Fibroblast of skin of abdomen (primary cell): Measurements from ENCODE around the gene NUDCD3.

ENCODE experiments used
- DNase-seq: peaks from one replicate; pipeline ENCODE4 v3.0.0-alpha.2; 2013

The NUDCD3 gene

GRCh38 chr7:44381494-44382220 lies 108.8 kb downstream of the NUDCD3 start:
- DNase-seq = no peak

GRCh38 chr7:44380831-44381493 lies 109.5 kb downstream of the NUDCD3 start:
- DNase-seq = no peak

GRCh38 chr7:44380189-44380830 lies 110.1 kb downstream of the NUDCD3 start:
- DNase-seq = no peak

- no peak for DNase-seq
Measured at GRCh38 chr7:44379366-44380188, 110.9 kb downstream of the NUDCD3 start.

GRCh38 chr7:44378744-44379143 lies 111.7 kb downstream of the NUDCD3 start:
- peak; percentile 78 for DNase-seq

GRCh38 chr7:44377681-44378421 lies 112.6 kb downstream of the NUDCD3 start:
- no peak for DNase-seq

GRCh38 chr7:44377134-44377463 lies 113.4 kb downstream of the NUDCD3 start:
- DNase-seq = no peak

GRCh38 chr7:44376429-44377133 lies 113.9 kb downstream of the NUDCD3 start:
- DNase-seq = no peak

- no peak for DNase-seq
Measured at GRCh38 chr7:44375926-44376342, 114.5 kb downstream of the NUDCD3 start.

- DNase-seq = no peak
Measured at GRCh38 chr7:44375236-44375699, 115.2 kb downstream of the NUDCD3 start.

GRCh38 chr7:44374007-44374763 lies 116.3 kb downstream of the NUDCD3 start:
- DNase-seq = no peak

GRCh38 chr7:44373418-44373740 lies 117.1 kb downstream of the NUDCD3 start:
- no peak for DNase-seq

GRCh38 chr7:44372560-44373417 lies 117.7 kb downstream of the NUDCD3 start:
- DNase-seq = no peak

GRCh38 chr7:44368885-44369284 lies 121.6 kb downstream of the NUDCD3 start:
- no peak for DNase-seq

GRCh38 chr7:44368455-44368854 lies 122.0 kb downstream of the NUDCD3 start:
- no peak for DNase-seq

- no peak for DNase-seq
Measured at GRCh38 chr7:44367475-44368043, 122.9 kb downstream of the NUDCD3 start.

GRCh38 chr7:44366986-44367385 lies 123.5 kb downstream of the NUDCD3 start:
- no peak for DNase-seq

GRCh38 chr7:44353668-44354067 lies 136.8 kb downstream of the NUDCD3 start:
- DNase-seq = no peak
